ENCODE data around the gene FAXDC2.

Gene FAXDC2, protein sequence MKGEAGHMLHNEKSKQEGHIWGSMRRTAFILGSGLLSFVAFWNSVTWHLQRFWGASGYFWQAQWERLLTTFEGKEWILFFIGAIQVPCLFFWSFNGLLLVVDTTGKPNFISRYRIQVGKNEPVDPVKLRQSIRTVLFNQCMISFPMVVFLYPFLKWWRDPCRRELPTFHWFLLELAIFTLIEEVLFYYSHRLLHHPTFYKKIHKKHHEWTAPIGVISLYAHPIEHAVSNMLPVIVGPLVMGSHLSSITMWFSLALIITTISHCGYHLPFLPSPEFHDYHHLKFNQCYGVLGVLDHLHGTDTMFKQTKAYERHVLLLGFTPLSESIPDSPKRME

DNA sequence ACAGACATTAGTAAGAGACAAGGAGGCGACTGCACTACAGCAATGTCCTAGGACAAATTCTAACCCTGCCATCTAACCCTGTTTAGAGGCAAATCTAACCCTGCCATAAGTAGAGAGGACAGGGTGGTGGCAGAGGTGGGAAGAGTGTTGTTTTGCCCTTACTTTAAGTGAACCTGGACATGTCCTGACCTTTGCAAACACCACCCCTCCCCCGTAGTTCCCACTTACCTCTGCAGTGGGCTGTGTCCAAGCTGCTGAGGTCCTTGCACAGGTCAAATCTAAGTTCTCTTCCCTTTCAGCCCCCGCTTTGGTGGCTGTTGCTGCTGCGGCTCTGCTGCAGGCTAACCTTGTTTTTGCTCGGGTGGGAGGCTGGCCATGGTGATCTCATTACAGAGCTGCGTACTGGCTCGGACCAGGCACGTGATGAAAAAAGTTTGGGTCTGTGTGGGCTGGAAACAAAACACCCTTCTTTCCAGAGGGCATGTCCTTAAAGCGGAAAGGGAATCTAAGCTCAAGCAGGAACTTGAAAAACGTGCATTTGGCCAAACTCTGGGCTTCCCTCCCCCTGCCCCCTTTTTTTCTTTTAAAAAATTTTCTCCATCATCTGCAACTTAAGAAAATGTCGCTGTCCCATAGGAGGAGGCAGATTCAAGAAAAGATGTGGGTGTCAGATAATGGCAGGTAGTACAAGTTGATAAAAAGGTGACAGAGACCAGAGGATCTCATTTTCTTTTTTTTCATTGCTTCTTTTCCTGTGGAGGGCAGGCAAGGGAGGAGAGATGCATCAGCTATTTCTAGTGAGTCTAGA, at the start of gene FAXDC2:
Gene FAXDC2, minus strand, starts transcription at position 349 of the 808 bp plus-strand sequence. CDS start 12,425 bp downstream, outside the sequence.
- intact Hi-C loops (cut with micrococcal nuclease) = no loop called here
- H3K9me3 Mint-ChIP-seq = no peaks in the 10 kb centered on the region
- H3K4me1 Mint-ChIP-seq (ENCODE audit: low read depth) = peaks cover 27% of the 10 kb centered on the region
- peak within 1 kb of the TSS; percentile 80 for H3K27ac Mint-ChIP-seq
- peak within 1 kb of the TSS; percentile 84 for H3K4me3 Mint-ChIP-seq
- H3K27me3 Mint-ChIP-seq = no peaks in the 10 kb centered on the region
- peaks cover 3% of the 10 kb centered on the region for H3K36me3 Mint-ChIP-seq (ENCODE audit: low read depth)

DNA sequence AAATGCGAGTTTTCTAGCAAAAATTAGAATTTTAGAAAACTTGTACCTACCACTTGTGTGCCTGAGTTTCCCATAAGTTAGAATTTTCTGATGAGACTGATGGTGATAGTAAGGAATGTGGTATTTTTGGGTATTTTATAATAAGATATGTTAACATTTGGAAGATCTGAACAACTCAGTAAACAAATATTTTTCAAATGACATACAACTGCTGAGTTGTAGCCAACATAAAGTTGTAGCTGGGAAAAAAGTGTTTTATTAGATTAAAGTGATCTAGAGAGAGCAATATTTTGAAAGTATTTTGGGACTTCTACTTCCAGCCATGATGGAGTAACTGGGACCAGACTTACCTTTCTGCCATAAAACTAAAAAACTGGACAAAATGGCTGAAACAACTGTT, 49.7 kb upstream of the FAXDC2 start:
- H3K27ac Mint-ChIP-seq = no peak overlapping the region
- H3K4me1 Mint-ChIP-seq (ENCODE audit: low read depth) = no peaks in the 10 kb centered on the region
- no peak overlapping the region for H3K4me3 Mint-ChIP-seq
- peaks cover 92% of the 10 kb centered on the region for H3K36me3 Mint-ChIP-seq (ENCODE audit: low read depth)
- intact Hi-C loops (cut with micrococcal nuclease) = no loop called here
- no peaks in the 10 kb centered on the region for H3K9me3 Mint-ChIP-seq
- no peaks in the 10 kb centered on the region for H3K27me3 Mint-ChIP-seq

DNA sequence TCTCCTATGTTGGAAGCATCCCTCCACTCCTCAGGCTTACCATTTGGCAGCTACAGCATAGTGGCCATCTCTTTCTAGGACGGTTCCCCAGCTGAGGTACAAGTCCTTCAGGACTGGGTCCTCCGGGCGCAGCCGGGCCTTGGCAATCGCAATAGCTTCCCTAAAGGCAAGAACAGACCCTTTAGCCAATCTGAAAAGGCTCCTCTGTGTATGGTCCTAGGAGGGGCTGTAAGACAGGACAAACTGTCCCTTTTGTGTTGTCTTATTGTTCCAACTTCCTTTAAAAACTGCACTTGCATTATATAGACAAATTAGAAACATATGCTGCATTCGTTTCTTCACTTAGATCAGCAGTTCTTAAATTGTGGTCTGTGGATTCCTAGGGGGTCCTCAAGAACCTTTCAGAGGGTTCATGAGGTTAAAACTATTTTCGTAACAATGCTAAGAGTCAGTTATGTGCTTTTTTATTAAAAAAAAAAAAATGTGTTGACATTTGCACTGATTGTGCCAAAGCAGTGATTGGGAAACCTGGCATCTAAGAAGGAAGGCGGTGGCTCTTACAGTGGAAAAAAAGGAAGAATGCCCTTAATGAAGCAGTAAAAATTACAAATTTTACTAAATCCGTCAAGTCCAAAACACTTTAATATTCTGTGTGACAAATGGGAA, 48.9 kb upstream of the FAXDC2 start:
- Mint-ChIP-seq H3K36me3 (ENCODE audit: low read depth) (peaks cover 92% of the 10 kb centered on the region), H3K4me3 (no peak overlapping the region), H3K27me3 (no peaks in the 10 kb centered on the region), H3K4me1 (ENCODE audit: low read depth) (no peaks in the 10 kb centered on the region), H3K27ac (no peak overlapping the region), H3K9me3 (no peaks in the 10 kb centered on the region)
- intact Hi-C loops (cut with micrococcal nuclease) = no loop called here

DNA sequence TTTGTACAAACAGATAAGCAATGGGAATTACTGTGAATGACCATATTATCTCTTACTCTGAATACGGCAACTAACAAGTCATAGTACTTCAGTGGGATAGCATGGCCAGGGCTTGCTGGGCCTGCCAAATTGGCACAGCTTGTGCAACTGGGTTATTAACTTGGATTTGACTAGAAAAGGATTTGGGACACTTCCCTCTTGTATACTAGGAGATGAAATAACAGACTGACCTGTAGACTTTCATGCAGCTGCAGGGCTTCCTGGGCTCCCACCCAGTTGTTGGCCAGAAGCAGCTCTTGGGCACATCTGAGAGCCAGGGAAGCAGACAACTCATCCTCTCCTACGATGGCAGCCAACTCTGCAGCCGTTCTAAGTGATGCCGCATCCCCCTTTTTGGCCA, 47.8 kb upstream of the FAXDC2 start:
- no peak overlapping the region for H3K27ac Mint-ChIP-seq
- H3K4me3 Mint-ChIP-seq = no peak overlapping the region
- H3K36me3 Mint-ChIP-seq (ENCODE audit: low read depth) = peaks cover 92% of the 10 kb centered on the region
- H3K4me1 Mint-ChIP-seq (ENCODE audit: low read depth) = no peaks in the 10 kb centered on the region
- H3K9me3 Mint-ChIP-seq = no peaks in the 10 kb centered on the region
- no peaks in the 10 kb centered on the region for H3K27me3 Mint-ChIP-seq
- intact Hi-C loops (cut with micrococcal nuclease) = no loop called here

DNA sequence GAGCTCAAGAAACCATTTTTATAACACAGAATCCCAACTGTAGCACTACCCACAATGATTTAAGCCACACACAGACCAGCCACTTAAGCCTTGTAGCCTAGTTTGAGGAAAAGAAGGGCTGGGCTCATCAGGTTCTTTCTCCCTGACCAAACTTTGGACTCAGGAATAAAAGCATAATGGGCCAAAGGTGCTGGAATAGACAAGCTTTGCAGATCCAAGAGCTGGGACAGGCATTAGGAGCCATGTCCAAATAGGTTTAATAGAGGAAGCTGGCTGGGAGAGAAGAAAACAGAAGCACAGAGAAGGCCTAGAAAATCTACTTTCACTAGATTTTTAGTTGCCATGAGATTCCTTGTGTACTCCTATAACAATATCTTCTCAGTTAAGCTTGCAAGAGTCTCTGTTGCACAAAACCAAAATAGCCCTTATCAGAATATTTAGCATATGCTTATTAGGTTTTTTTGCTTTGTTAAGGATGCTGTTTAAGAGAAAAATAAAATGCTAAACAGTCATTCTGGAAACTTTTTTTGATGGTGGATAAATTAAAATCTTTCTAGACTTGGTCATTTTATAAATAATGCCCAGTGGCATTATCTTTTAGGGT, 46.3 kb upstream of the FAXDC2 start:
- no peaks in the 10 kb centered on the region for H3K4me1 Mint-ChIP-seq (ENCODE audit: low read depth)
- no peaks in the 10 kb centered on the region for H3K9me3 Mint-ChIP-seq
- peaks cover 92% of the 10 kb centered on the region for H3K36me3 Mint-ChIP-seq (ENCODE audit: low read depth)
- H3K27ac Mint-ChIP-seq = no peak overlapping the region
- H3K27me3 Mint-ChIP-seq = no peaks in the 10 kb centered on the region
- no peak overlapping the region for H3K4me3 Mint-ChIP-seq
- intact Hi-C loops (cut with micrococcal nuclease) = no loop called here

DNA sequence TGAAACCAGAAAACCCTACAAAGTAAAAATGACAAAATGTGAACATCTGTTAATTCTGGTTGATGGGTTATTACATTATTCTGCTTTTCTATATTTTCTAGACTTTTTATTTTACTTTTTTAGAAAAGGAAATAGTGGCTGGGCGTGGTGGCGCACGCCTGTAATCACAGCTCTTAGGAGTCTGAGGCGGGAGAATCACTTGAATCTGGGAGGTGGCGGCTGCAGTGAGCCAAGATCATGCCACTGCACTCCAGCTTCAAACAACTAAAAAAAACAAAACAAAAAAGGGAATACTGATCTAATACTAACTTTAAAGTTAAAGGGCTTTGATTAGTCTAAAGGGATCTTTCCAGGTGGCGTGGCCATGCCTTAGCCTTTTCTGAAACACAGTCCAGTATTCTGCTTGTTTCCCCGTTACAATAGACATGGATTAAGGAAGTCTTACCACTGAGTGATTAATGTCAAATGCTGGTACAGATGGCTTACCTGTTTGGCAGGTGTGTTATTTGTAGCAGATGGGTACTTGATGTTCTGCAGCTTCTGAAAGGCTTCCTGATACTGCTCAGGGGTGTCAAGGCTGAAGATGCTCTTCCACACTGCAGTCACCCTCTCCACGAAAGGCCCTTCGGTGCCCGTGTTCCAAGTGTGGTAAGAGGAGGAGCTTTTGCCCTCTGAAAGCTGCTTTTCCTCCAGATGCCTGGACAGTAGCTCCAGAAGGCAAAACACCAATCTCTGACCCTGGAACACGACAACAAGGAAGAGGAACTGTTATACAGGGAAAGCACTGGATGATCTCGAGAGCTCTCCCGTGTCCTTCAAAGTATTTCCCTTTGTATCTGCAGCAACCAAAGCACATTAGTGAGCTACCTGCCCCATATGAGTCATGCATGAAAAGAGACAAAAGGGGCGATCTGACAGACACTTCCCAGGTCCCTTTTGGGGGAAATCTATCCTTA, 45.5 kb upstream of the FAXDC2 start:
- intact Hi-C loops (cut with micrococcal nuclease) = no loop called here
- H3K27me3 Mint-ChIP-seq = no peaks in the 10 kb centered on the region
- H3K36me3 Mint-ChIP-seq (ENCODE audit: low read depth) = peaks cover 92% of the 10 kb centered on the region

DNA sequence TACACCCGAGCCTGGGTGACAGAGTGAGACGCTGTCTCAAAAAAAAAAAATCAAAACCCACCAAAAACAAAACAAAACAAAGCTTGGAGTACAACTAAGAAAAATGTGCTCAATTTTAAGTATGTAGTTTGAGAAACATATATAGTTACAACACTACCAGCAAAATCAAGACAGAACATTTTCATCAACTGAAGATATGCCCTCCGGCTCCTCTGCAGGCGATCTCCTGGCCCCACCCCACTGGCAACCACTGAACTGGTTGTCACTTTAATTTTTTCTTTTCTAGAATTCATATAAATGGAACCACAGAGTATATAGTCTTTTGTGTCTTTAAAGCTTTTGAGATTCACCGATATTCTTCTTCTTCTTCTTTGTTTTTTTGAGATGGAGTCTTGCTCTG, 43.0 kb upstream of the FAXDC2 start:
- no peaks in the 10 kb centered on the region for H3K4me1 Mint-ChIP-seq (ENCODE audit: low read depth)
- peaks cover 2% of the 10 kb centered on the region for H3K9me3 Mint-ChIP-seq
- peaks cover 97% of the 10 kb centered on the region for H3K36me3 Mint-ChIP-seq (ENCODE audit: low read depth)
- H3K27me3 Mint-ChIP-seq = no peaks in the 10 kb centered on the region
- intact Hi-C loops (cut with micrococcal nuclease) = no loop called here
- no peak overlapping the region for H3K4me3 Mint-ChIP-seq
- H3K27ac Mint-ChIP-seq = no peak overlapping the region

More for the DNA sequence above, 45.5 kb upstream of the FAXDC2 start:
- H3K27ac Mint-ChIP-seq = no peak overlapping the region
- no peaks in the 10 kb centered on the region for H3K9me3 Mint-ChIP-seq
- H3K4me1 Mint-ChIP-seq (ENCODE audit: low read depth) = no peaks in the 10 kb centered on the region
- no peak overlapping the region for H3K4me3 Mint-ChIP-seq

DNA sequence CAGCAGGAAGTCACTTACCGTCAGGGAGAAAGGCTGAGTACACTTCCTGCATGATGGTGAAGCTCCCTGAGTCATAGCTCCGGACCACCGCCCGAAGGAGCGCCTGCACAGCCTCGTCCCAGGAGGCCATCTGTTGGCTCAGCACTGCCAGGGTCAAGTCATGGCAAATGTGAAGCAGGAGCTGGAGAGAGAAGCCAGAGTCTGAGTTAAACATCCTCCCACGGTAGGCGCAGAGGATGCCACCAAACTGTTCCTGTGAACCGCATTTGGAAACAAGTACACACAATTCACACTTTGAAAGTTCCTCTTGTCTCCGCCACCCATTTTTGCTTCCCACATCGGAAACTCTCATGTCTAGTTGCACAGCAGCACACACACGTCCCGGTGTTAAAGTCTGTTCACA, 42.0 kb upstream of the FAXDC2 start:
- no peak overlapping the region for H3K4me3 Mint-ChIP-seq
- intact Hi-C loops (cut with micrococcal nuclease) = no loop called here
- no peaks in the 10 kb centered on the region for H3K4me1 Mint-ChIP-seq (ENCODE audit: low read depth)

DNA sequence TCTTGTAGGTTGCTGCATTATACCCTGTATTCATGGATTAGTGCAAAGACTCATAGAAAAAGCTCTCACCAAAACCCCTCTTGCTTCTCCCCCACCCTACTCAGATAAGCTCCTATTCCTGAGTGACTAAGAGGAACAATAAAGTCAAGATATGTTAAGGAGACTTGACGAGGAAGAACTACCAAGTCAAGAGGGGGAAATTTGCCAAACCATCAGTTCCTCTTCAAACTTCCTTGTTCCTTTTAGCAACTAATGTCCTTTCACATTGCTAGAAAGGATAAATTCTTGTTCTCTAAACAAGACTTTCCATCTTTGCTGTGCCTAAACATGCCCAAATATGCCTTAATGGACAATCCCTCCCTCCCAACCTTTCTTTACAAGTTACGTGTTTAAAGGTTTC, 35.0 kb upstream of the FAXDC2 start:
- Mint-ChIP-seq H3K9me3 (peaks cover 47% of the 10 kb centered on the region), H3K36me3 (ENCODE audit: low read depth) (peaks cover 89% of the 10 kb centered on the region), H3K4me1 (ENCODE audit: low read depth) (peaks cover 9% of the 10 kb centered on the region), H3K27me3 (no peaks in the 10 kb centered on the region), H3K27ac (no peak overlapping the region), H3K4me3 (no peak overlapping the region)
- intact Hi-C loops (cut with micrococcal nuclease) = no loop called here

More for the DNA sequence above, 42.0 kb upstream of the FAXDC2 start:
- Mint-ChIP-seq H3K9me3 (peaks cover 9% of the 10 kb centered on the region), H3K27ac (no peak overlapping the region), H3K27me3 (no peaks in the 10 kb centered on the region), H3K36me3 (ENCODE audit: low read depth) (peaks cover 97% of the 10 kb centered on the region)

DNA sequence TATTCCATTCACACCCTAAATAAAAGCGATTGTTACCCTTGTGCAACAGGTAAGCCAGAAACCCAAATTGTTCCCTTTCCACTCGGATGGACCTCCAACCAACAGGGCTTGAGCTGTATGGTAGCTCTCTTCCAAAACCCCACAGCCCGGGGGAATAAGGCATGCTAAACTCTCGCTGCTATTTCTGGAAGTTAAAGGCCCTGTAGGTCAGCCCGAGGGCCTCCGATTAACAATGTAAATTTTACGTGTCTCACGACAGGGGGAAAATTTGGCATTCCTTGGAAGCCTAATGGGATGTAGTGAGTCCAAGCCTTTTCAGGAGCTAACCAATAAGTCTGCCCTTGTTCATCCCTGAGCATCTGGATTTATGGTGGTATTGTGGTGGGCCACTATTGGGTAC, 34.0 kb upstream of the FAXDC2 start:
- H3K4me3 Mint-ChIP-seq = no peak overlapping the region
- intact Hi-C loops (cut with micrococcal nuclease) = no loop called here
- peaks cover 57% of the 10 kb centered on the region for H3K9me3 Mint-ChIP-seq

DNA sequence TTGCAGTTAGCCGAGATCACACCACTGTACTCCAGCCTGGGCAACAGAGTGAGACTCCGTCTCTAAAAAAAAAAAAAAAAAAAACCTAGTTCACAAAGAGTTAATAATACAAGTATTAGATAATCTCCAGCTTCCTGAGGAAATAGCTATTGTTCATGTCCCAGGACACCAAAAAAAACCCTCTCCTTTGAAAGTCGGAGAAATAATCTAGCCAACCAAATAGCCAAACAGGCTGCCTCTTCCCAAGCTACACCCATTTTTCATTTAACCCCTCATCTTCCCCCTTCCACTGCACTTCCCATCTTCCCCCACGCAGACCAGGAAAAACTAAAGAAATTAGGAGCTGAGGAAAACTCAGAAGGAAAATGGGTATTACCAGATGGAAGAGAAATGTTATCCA, 31.6 kb upstream of the FAXDC2 start:
- intact Hi-C loops (cut with micrococcal nuclease) = no loop called here
- Mint-ChIP-seq H3K36me3 (ENCODE audit: low read depth) (peaks cover 92% of the 10 kb centered on the region), H3K27me3 (no peaks in the 10 kb centered on the region), H3K27ac (no peak overlapping the region), H3K4me3 (no peak overlapping the region), H3K4me1 (ENCODE audit: low read depth) (peaks cover 9% of the 10 kb centered on the region), H3K9me3 (peaks cover 69% of the 10 kb centered on the region)

More for the DNA sequence above, 34.0 kb upstream of the FAXDC2 start:
- peaks cover 92% of the 10 kb centered on the region for H3K36me3 Mint-ChIP-seq (ENCODE audit: low read depth)
- H3K27me3 Mint-ChIP-seq = no peaks in the 10 kb centered on the region
- no peak overlapping the region for H3K27ac Mint-ChIP-seq
- peaks cover 9% of the 10 kb centered on the region for H3K4me1 Mint-ChIP-seq (ENCODE audit: low read depth)

DNA sequence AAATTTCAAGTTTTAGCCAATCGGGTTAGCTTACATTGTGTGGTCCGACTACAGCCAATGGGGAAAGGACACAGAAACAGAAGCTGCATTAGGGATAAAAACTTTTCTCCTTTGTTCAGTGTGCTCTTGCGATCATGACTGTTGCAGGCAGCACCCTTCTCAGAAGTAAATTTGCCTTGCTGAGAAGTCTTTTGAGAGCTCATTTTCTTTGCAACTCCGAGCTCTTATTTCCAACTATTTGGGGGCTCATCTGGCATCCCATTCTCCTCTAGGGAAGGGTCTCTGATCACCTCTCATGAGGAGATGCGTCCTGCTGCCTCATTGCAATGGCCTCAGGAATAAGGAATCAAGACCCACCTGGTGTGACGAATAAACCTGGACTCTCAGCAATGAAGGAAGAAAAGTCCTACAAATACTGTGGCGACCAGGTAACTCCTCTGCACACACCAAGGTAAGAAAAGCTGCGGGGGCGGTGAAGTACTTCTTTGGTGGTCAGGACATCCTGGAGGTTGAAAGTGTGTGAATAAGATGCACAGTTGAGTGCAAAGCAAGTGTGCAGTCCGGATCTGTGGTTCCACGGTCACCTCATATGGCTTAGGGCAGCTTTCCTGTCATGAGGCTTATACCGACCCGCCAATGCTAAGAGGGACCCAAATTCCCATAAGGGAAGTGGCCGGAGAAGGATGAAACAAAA, 28.4 kb upstream of the FAXDC2 start:
- intact Hi-C loops (cut with micrococcal nuclease) = no loop called here
- peaks cover 50% of the 10 kb centered on the region for H3K9me3 Mint-ChIP-seq
- no peak overlapping the region for H3K27ac Mint-ChIP-seq
- peaks cover 96% of the 10 kb centered on the region for H3K36me3 Mint-ChIP-seq (ENCODE audit: low read depth)
- H3K27me3 Mint-ChIP-seq = no peaks in the 10 kb centered on the region
- H3K4me1 Mint-ChIP-seq (ENCODE audit: low read depth) = no peaks in the 10 kb centered on the region
- H3K4me3 Mint-ChIP-seq = no peak overlapping the region
